GM12865 (cell line): ENCODE results near the gene GALNT8.

Source experiments
- DNase-seq: peaks from one replicate; pipeline ENCODE4 v3.0.0; 2010; ENCODE audit warnings: low read depth
- H3K4me3 ChIP-seq: 2 replicates; pipeline ENCODE4 v1.5.1; 2011; ENCODE audit warnings: mild to moderate bottlenecking, low read depth, low read length, control low read depth
- CTCF ChIP-seq: IDR thresholded peaks from 2 replicates; pipeline ENCODE4 v1.5.1; 2011; ENCODE audit warnings: low read length, control low read depth, low read depth, inconsistent platforms; ENCODE audit not compliant: insufficient read depth; ENCODE audit errors: missing control alignments

The GALNT8 gene

GRCh38 chr12:4791497-4791896 lies 71.3 kb downstream of the GALNT8 start:
- DNase-seq: no peak
- no peak for TF ChIP-seq CTCF
- no peak overlapping the region for H3K4me3 ChIP-seq

DNA sequence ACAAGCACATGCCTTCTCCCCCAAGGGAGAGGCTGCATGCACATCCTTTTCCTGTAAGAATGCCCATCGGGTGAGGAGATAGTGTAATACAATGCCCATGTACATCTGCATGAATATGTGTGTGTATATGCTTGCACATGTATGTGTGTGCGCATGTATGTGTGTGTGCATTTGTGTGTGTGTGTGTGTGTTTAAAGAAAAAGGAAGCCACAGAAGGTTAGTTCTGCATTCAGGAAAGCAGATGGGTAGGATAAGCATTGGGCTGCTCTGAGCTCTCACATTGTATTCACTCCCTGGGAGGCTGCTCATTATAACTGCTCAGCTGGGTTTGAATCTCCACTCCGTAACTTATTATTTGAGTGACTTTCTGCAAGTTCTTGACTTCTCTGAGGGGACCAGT lies 74.3 kb downstream of the GALNT8 start:
- H3K4me3 ChIP-seq: no peak overlapping the region
- TF ChIP-seq CTCF: no peak
- no peak for DNase-seq

DNA sequence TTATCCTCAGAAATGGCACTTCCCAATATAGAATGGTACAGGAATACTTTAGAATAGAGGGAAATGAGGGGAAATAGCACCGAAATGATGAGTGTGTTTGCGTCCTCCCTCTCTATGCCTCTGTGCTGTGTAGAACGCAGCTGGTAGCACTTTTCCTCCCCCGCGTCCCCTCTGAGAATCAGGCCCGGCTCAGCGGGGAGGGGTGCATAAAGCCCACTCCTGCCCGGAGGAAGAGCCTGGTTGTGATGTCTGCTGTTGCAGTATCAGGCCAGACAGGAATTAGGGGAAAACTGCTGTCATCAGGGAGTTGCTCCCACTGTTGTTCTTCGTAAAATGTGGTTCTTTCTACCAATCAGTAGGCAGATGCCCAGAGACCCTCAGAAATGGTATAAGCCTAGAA lies 76.0 kb downstream of the GALNT8 start:
- no peak overlapping the region for H3K4me3 ChIP-seq
- DNase-seq: no peak
- TF ChIP-seq CTCF: no peak

GRCh38 chr12:4796694-4797482 lies 76.7 kb downstream of the GALNT8 start:
- no peak for DNase-seq
- no peak for TF ChIP-seq CTCF
- H3K4me3 ChIP-seq: no peak overlapping the region

DNA sequence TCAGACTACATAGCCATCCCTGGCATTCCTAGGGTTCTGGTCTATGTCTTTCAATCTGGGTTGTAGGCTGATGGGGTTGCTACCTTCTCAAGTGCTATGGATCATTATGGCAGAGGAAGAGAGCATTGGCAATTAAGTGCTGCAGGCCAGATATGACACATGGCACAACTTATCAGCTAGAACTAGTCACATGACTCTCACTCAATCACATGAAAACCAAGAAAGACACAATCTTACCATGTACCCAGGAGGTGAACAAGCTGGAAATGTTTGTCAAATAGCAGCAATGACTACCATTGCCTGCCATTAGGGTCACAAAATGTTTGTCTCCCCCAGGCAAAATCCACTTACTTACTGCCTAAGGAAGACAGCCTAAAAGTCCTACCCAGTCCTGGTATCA lies 80.4 kb downstream of the GALNT8 start:
- H3K4me3 ChIP-seq: no peak overlapping the region
- no peak for DNase-seq
- TF ChIP-seq CTCF: no peak

DNA sequence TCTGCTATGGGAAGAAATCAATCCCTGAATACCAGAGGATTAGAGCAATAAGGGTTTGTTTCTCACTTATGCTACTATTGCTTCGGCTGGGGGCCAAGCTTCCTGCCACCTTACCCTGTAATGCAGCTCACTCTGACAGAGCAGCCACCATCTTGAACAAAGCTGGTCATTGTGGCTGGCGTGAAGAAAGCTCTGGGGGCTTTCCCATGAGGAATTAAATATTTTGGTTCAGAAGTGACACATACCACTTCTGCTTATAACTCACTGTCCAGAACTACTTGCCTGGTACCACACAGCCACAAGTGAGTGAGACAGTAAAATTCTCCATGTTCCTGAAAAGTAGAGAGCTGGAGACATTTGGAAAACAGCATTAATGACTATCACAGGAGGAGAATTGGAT lies 82.6 kb downstream of the GALNT8 start:
- H3K4me3 ChIP-seq: no peak overlapping the region
- no peak for TF ChIP-seq CTCF
- no peak for DNase-seq

- TF ChIP-seq CTCF: no peak
- DNase-seq: no peak
- H3K4me3 ChIP-seq: no peak overlapping the region
Measured at GRCh38 chr12:4806439-4807115, 86.4 kb downstream of the GALNT8 start.
